ENCODE data around the gene DTNB. TPM values are rescaled to one million over a fixed set of nuclear protein-coding genes. Genes with fewer than 3 reads are reported as not detected.

Gene DTNB
- polyA plus RNA-seq, 3 donors: 18.0 to 21.0 (median 20.2) TPM

- no peak for DNase-seq (ENCODE audit: extremely low read depth in 1 of 11, low read depth in 9 of 11, low spot score in 4 of 11)
These were observed 325.5 kb downstream of the DTNB start for GRCh38 chr2:25347846-25348245.

GRCh38 chr2:25347205-25347815, 326.1 kb downstream of the DTNB start:
- DNase-seq (ENCODE audit: extremely low read depth in 1 of 11, low read depth in 9 of 11, low spot score in 4 of 11): no peak

- no peak for DNase-seq (ENCODE audit: extremely low read depth in 1 of 11, low read depth in 9 of 11, low spot score in 4 of 11)
These were observed 330.1 kb downstream of the DTNB start for GRCh38 chr2:25343187-25343825.

GRCh38 chr2:25342372-25343186, 330.8 kb downstream of the DTNB start:
- peak; percentile 55 to 85 (median 81) for DNase-seq (ENCODE audit: extremely low read depth in 1 of 11, low read depth in 9 of 11, low spot score in 4 of 11)

GRCh38 chr2:25341753-25342371, 331.5 kb downstream of the DTNB start, which contains the start of gene DNMT3A:
Gene DNMT3A (minus strand): TSS chr2:25341925. CDS start chr2:25313984, 27,941 bp downstream.
- peak in 5 of 11 donors; percentile 48 to 63 (median 58) for DNase-seq (ENCODE audit: extremely low read depth in 1 of 11, low read depth in 9 of 11, low spot score in 4 of 11)

GRCh38 chr2:25341011-25341727, 332.2 kb downstream of the DTNB start:
- no peak for DNase-seq (ENCODE audit: extremely low read depth in 1 of 11, low read depth in 9 of 11, low spot score in 4 of 11)

GRCh38 chr2:25340181-25340921, 333.0 kb downstream of the DTNB start:
- DNase-seq (ENCODE audit: extremely low read depth in 1 of 11, low read depth in 9 of 11, low spot score in 4 of 11): no peak

GRCh38 chr2:25339791-25340180, 333.6 kb downstream of the DTNB start:
- DNase-seq (ENCODE audit: extremely low read depth in 1 of 11, low read depth in 9 of 11, low spot score in 4 of 11): no peak

- DNase-seq (ENCODE audit: extremely low read depth in 1 of 11, low read depth in 9 of 11, low spot score in 4 of 11): no peak
These were observed 334.1 kb downstream of the DTNB start for GRCh38 chr2:25339211-25339674.

- no peak for DNase-seq (ENCODE audit: extremely low read depth in 1 of 11, low read depth in 9 of 11, low spot score in 4 of 11)
These were observed 335.0 kb downstream of the DTNB start for GRCh38 chr2:25338401-25338800.

GRCh38 chr2:25337891-25338290, 335.5 kb downstream of the DTNB start:
- no peak for DNase-seq (ENCODE audit: extremely low read depth in 1 of 11, low read depth in 9 of 11, low spot score in 4 of 11)

GRCh38 chr2:25337276-25337675, 336.1 kb downstream of the DTNB start:
- no peak for DNase-seq (ENCODE audit: extremely low read depth in 1 of 11, low read depth in 9 of 11, low spot score in 4 of 11)

- no peak for DNase-seq (ENCODE audit: extremely low read depth in 1 of 11, low read depth in 9 of 11, low spot score in 4 of 11)
These were observed 337.0 kb downstream of the DTNB start for GRCh38 chr2:25336383-25336841.

- DNase-seq (ENCODE audit: extremely low read depth in 1 of 11, low read depth in 9 of 11, low spot score in 4 of 11): no peak
These were observed 337.4 kb downstream of the DTNB start for GRCh38 chr2:25335971-25336370.

- DNase-seq (ENCODE audit: extremely low read depth in 1 of 11, low read depth in 9 of 11, low spot score in 4 of 11): no peak
These were observed 338.2 kb downstream of the DTNB start for GRCh38 chr2:25335204-25335603.

- DNase-seq (ENCODE audit: extremely low read depth in 1 of 11, low read depth in 9 of 11, low spot score in 4 of 11): no peak
These were observed 338.9 kb downstream of the DTNB start for GRCh38 chr2:25334482-25334881.

- no peak for DNase-seq (ENCODE audit: extremely low read depth in 1 of 11, low read depth in 9 of 11, low spot score in 4 of 11)
These were observed 339.4 kb downstream of the DTNB start for GRCh38 chr2:25333981-25334380.

- DNase-seq (ENCODE audit: extremely low read depth in 1 of 11, low read depth in 9 of 11, low spot score in 4 of 11): no peak
These were observed 340.8 kb downstream of the DTNB start for GRCh38 chr2:25332571-25332970.
